ENCODE data around the gene OGA.

DNA sequence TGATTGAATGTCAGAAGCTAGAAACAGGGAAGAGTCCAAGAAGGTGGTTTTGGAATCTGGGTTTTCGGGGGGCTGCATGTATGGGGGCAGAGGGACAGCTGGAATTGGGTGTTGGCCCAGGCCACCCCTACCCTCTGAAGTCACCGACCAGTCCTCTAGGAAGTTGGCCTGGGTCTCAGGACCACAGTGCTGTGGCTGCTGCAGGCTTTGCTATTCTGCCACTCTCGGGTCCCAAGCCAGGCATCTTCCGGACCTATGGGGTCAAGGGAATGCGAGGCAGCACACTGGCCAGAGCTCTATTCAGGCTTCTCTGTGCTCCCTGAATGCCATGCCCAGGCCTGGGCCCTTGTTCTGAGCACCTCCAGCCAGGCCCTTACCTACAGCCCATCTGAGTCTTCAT lies 55.5 kb downstream of the OGA start:
- TF ChIP-seq, protein P1, sequence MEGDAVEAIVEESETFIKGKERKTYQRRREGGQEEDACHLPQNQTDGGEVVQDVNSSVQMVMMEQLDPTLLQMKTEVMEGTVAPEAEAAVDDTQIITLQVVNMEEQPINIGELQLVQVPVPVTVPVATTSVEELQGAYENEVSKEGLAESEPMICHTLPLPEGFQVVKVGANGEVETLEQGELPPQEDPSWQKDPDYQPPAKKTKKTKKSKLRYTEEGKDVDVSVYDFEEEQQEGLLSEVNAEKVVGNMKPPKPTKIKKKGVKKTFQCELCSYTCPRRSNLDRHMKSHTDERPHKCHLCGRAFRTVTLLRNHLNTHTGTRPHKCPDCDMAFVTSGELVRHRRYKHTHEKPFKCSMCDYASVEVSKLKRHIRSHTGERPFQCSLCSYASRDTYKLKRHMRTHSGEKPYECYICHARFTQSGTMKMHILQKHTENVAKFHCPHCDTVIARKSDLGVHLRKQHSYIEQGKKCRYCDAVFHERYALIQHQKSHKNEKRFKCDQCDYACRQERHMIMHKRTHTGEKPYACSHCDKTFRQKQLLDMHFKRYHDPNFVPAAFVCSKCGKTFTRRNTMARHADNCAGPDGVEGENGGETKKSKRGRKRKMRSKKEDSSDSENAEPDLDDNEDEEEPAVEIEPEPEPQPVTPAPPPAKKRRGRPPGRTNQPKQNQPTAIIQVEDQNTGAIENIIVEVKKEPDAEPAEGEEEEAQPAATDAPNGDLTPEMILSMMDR (IDR thresholded peaks at IDR 0.05; ENCODE audit: low read length), result no peak
- no peak for TF ChIP-seq EZH2 (optimal IDR thresholded peaks at IDR 0.05; ENCODE audit: low read depth, low read length)
- TF ChIP-seq EZH2phosphoT487 (IDR thresholded peaks at IDR 0.05; ENCODE audit: low read length), result no peak

All from MM.1S (cell line).